Left renal pelvis (tissue), 4 donors: ENCODE data around the gene ATOH8. TPM values are rescaled to one million over a fixed set of nuclear protein-coding genes. Genes with fewer than 3 reads are reported as not detected.

Experiments used
- DNase-seq, 4 donors: peaks; one replicate each; pipeline ENCODE4 v3.0.0-alpha.2; 2013; ENCODE audit warnings: low read depth in 4 of 4, low spot score in 3 of 4
- polyA plus RNA-seq, 4 donors: library from polyadenylated mRNA; unstranded; fragments of 120-200 nt; gene quantifications; one replicate each; pipeline ENCODE4 v1.2.1, GENCODE V29; 2013; ENCODE audit not compliant: insufficient read length in 4 of 4

The ATOH8 gene
- polyA plus RNA-seq, 4 donors: 13.6 to 15.6 (median 14.5) TPM

DNA sequence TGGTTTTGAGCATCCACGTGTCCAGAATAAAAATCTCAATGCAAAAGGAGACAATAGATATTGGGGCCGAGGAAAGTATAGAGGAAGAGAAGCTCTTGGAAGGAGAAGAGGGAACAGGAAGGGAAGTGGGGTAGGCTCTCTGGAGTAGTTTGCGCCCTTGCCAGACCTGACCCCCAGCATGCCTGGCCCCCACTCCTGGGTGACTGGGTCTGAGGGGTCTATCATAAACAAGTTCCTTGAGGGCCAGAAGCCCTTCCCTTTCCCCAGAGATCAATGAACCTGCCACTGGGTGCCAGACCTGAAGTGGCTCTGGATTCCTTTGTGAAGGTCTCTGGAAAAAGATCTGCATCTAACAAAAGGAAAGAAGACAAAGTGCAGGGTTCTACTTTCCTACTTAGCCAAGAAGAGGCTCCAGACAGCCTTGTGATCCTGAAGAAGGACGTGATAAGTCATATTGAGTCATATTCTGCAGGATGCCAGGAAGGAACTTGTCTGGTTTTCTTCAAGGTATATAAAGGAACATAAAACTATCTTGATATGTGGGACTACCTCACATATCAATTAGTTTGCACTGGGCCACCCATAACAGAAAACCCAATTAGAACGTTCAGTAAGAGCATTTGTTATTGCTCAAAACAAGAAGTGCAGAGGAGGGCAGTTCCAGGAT, 18.7 kb upstream of the ATOH8 start:
- no peak for DNase-seq

- no peak for DNase-seq
Measured at GRCh38 chr2:85735691-85736090, 18.1 kb upstream of the ATOH8 start.

GRCh38 chr2:85736456-85737355, 17.1 kb upstream of the ATOH8 start:
- DNase-seq: no peak

GRCh38 chr2:85737481-85737880, 16.3 kb upstream of the ATOH8 start:
- DNase-seq: no peak

- DNase-seq: no peak
Measured at GRCh38 chr2:85737961-85738360, 15.8 kb upstream of the ATOH8 start.

- no peak for DNase-seq
Measured at GRCh38 chr2:85740193-85740592, 13.6 kb upstream of the ATOH8 start.

- DNase-seq: no peak
Measured at GRCh38 chr2:85741211-85741832, 12.5 kb upstream of the ATOH8 start.

DNA sequence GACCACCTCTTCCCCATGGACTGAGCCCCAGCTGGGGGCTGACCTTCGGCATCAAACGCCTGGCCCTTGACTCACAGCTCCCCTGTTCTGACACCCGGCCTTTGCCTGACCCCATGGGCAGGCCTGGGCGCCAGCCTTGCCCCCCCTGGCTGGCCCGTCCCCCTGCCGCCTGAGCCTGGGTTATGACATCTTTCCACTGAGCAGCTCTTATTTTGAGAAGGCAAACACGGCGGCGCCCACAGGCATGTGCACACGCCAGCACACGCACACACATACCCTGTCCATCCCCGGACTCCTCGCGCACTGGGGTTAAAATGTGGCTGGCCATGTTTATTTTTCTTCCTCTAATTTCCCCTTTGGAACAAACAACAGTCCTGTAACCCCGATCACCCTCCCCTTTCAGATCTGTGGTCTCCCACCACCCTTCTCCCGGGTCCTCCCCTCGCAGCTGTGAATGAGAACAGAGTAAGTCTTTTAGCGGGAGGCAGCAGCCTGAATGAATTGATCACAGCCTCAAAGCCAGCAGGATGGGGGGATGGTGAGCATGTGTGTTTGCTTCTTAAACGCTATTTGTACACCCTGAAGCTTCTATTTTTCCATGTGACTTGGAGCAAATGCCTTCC, 11.8 kb upstream of the ATOH8 start:
- DNase-seq: no peak

DNA sequence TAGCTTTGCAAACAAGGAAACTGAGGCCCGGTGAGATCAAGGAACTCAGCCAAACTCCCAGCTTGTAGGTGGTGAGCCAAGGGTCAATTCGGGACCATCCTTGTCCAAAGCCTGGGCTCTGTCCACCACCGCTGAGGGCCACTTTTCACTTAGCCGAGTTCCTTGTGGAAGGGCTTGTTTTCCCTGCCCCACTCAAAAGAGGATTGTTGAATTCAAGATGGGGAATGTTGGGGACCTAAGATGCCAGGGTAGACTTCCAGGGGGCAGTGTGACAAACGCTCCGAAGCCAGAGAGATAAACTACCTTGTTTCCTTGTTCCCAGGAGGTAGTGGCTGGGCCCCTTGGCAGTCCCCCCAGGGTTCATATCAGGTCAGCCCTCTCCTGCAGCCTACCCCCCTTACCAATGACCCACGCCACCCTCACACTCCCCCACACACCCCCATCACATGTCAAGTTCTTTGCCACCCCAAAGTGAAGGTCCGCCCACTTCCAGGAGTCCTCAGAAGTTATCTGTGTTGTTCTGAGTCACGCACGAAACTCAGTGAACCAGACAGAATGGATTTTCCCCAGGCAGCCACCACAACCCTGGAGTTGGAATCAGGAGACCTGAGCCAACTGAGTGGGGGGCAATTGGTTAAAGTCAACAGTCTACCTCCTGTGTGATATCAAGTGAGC, 10.3 kb upstream of the ATOH8 start:
- no peak for DNase-seq

GRCh38 chr2:85744055-85744454, 9.7 kb upstream of the ATOH8 start:
- DNase-seq: no peak

DNA sequence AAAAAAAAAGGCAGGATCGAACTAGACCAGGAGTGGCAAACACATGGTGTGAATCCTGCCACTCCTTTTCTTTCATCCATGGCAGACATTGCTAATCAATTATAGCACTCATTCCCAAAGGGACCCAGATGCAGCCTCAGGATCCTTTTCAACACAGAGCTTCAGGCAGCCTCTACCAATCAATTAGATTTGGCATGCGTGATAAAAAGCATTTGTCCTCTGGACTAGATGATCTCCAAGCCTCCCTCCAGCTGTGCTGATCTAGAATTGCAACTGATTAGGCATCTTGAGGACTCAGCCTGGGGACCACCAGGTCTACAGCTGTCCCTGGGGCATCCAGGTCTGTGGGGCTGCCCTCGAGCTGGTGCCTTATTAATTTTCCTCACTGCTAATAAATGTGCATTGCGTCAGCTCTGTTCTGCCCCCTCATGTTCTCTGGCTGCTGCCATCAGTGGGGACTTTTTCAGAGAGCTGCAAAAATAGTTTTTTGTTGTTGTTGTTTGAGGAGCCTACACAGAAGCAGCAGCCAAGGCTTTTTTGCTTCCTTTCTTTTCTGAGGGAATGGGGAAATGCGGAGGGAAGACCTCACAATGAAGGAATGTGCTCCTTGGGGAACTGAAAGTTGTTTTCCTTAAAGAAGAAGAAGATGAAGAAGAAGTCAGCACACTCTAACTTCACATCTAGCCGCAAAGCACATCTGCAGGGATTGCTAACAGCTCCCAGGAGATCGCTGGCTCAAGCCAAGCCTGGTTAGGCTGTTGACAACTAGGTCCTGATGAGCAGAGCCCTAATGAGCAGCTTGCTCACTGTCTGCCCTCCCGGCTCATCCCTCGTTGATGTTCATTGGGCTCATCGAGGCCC, 8.8 kb upstream of the ATOH8 start:
- DNase-seq: no peak

- DNase-seq: no peak
Measured at GRCh38 chr2:85745619-85746018, 8.2 kb upstream of the ATOH8 start.

GRCh38 chr2:85746321-85747004, 7.3 kb upstream of the ATOH8 start:
- DNase-seq: no peak

GRCh38 chr2:85747441-85747840, 6.3 kb upstream of the ATOH8 start:
- DNase-seq: no peak

DNA sequence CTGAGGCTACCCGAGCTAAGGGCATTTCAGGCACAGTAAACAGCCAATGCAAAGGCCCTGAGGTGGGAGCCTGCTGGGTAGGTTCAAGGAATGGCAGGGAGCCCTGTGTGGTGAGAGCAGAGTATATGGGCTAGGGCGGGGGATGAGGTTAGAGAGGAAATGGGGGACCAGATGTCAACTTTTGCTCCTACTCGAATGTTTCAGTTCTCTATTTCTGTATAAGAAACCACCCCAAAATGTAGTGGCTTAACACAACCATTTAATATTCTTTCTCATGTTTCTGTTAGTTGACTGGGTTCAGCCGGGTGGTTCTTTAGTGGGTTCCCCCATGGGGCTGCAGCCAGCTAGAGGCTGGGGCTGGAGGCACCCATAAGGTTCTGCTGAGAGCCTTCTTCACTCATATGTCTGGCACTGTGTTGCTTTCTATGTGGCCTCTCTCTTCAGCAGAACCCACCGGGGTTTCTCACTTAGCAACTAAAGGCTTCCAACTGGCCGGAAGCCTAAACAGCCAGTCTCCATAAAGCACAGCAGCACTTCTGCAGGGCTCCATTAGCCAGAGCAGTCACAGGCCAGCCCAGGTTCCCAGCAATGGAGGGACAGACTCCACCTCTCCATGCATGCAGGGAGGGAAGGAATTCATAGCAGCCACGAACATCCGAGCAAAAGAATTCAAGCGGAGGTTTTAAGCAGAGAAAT, 5.6 kb upstream of the ATOH8 start:
- no peak for DNase-seq

DNA sequence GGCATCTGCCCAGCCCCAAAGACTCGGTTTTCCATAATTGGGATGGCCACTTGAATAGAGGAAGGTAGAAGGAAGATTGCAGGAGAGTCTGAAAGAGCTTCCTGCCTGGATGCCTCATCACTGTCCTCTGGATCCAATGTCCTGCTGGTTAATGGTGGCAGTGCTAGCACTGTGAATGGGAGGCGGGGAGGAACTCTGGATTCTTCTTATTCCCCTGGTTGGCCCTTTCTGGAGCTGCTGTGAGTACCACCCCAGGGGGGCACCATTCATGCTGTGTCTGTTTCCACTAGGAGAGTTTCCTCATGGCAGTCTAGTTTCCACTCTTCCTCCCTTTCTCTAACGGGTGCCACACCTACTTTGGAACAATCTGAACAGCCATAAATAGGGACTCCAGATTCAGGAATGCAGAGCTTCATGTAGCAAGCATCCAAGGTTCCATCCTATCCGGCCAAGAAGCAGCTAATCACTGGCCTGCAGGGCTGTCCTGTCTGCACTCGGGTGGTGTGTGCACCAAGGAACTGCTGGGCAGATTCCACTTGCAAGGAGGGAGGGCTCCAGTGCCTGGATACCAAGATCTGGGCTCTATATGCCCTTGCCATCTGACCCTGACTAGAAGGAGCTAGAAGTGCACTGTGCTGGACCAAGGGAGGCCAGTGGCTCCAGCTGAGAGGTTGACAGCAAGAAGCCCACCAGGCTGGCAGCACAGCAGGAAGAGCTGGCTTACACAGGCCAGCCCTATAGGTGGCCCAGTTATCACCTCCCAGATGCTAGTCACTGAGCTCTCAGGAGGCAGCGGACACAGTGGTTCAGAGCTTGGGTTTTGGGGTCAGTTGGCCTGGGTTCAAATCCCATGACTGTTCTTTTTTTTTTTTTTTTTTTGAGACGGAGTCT, 4.6 kb upstream of the ATOH8 start:
- DNase-seq: no peak
